A673 (cell line): ENCODE data around the gene NCEH1.

ENCODE experiments used
- CTCF ChIP-seq: fragments of 300-800, 200-600 bp; sonication (generic); conservative IDR thresholded peaks from 2 replicates; pipeline ENCODE4 v1.5.1; 2017; ENCODE audit warnings: low read depth, mild to moderate bottlenecking, antibody characterized with exemption, low read length, moderate library complexity, mixed read lengths
- EZH2 ChIP-seq: fragments of 200-600 bp; sonication (generic); IDR thresholded peaks from 2 replicates; pipeline ENCODE4 v1.6.1; 2017; ENCODE audit warnings: borderline replicate concordance, low read depth, mild to moderate bottlenecking, mixed read lengths, antibody characterized with exemption, low read length; ENCODE audit not compliant: poor library complexity, severe bottlenecking

- TF ChIP-seq CTCF = no peak
- no peak for TF ChIP-seq EZH2
Observed at GRCh38 chr3:172707967-172708366, 2.9 kb downstream of the NCEH1 start.
